Neural cell (in vitro differentiated cells): ENCODE data around the gene LRRFIP2. TPM values are rescaled to one million over a fixed set of nuclear protein-coding genes. Genes with fewer than 3 reads are reported as not detected.

Source experiments
- H2AFZ ChIP-seq: fragments of 200-600, 300-800 bp; sonication (generic), shearing (Covaris generic); 2 replicates; pipeline ENCODE4 v1.6.0; 2014; ENCODE audit warnings: low read depth, mild to moderate bottlenecking, antibody characterized with exemption, low read length, moderate library complexity
- H3F3A ChIP-seq: fragments of 200-600 bp; shearing (Covaris generic); 2 replicates; pipeline ENCODE4 v1.6.1; 2016; ENCODE audit warnings: mild to moderate bottlenecking, moderate library complexity, mixed read lengths, antibody characterized with exemption, low read length; ENCODE audit not compliant: insufficient read depth, poor library complexity, severe bottlenecking
- H3K27ac ChIP-seq: fragments of 200-600, 300-800 bp; sonication (generic), shearing (Covaris generic); 2 replicates; pipeline ENCODE4 v1.5.1; 2014; ENCODE audit warnings: mild to moderate bottlenecking, low read length, moderate library complexity
- H3K27me3 ChIP-seq: fragments of 300-800, 200-600 bp; sonication (generic), shearing (Covaris generic); 2 replicates; pipeline ENCODE4 v1.6.0; 2014; ENCODE audit warnings: mild to moderate bottlenecking, low read depth, low read length, moderate library complexity; ENCODE audit not compliant: insufficient read depth
- H3K36me3 ChIP-seq: fragments of 300-800, 200-600 bp; sonication (generic), shearing (Covaris generic); 2 replicates; pipeline ENCODE4 v1.5.1; 2014; ENCODE audit warnings: mild to moderate bottlenecking, antibody characterized with exemption, low read length, moderate library complexity; ENCODE audit not compliant: insufficient read depth
- H3K4me2 ChIP-seq: fragments of 300-800, 200-600 bp; sonication (generic), shearing (Covaris generic); 2 replicates; pipeline ENCODE4 v1.6.0; 2014; ENCODE audit warnings: mild to moderate bottlenecking, low read length
- H3K4me3 ChIP-seq: fragments of 300-800, 200-600 bp; sonication (generic), shearing (Covaris generic); 2 replicates; pipeline ENCODE4 v1.5.1; 2014; ENCODE audit warnings: mild to moderate bottlenecking, low read length, moderate library complexity
- H3K79me2 ChIP-seq: fragments of 200-600 bp; shearing (Covaris generic); replicated peaks from 2 replicates; pipeline ENCODE4 v1.6.0; 2014; ENCODE audit warnings: mild to moderate bottlenecking, low read length, moderate library complexity; ENCODE audit not compliant: insufficient read depth
- H3K9ac ChIP-seq: fragments of 300-800, 200-600 bp; sonication (generic), shearing (Covaris generic); 2 replicates; pipeline ENCODE4 v1.6.1; 2016; ENCODE audit warnings: mild to moderate bottlenecking, low read length, mixed read lengths
- H3K9me2 ChIP-seq: fragments of 200-600 bp; shearing (Covaris generic); 2 replicates; pipeline ENCODE4 v1.6.1; 2016; ENCODE audit warnings: mild to moderate bottlenecking, low read length, mixed read lengths; ENCODE audit not compliant: insufficient read depth
- H3K9me3 ChIP-seq: fragments of 200-600, 300-800 bp; sonication (generic), shearing (Covaris generic); 2 replicates; pipeline ENCODE4 v1.6.1; 2016; ENCODE audit warnings: mild to moderate bottlenecking, mixed run types, low read length, moderate library complexity, mixed read lengths
- H4K20me1 ChIP-seq: fragments of 200-600 bp; shearing (Covaris generic); 2 replicates; pipeline ENCODE4 v1.6.1; 2016; ENCODE audit warnings: mild to moderate bottlenecking, mixed run types; ENCODE audit not compliant: insufficient read depth
- CTCF ChIP-seq: fragments of 450-650 bp; IDR thresholded peaks from 2 replicates; pipeline ENCODE4 v1.5.1; 2014; ENCODE audit warnings: antibody characterized with exemption, mild to moderate bottlenecking, moderate library complexity; ENCODE audit not compliant: poor library complexity, severe bottlenecking
- EP300 ChIP-seq: fragments of 450-650 bp; conservative IDR thresholded peaks from 2 replicates; pipeline ENCODE4 v1.6.1; 2014; ENCODE audit warnings: antibody characterized with exemption, mild to moderate bottlenecking, moderate library complexity; ENCODE audit not compliant: poor library complexity, severe bottlenecking
- EZH2 ChIP-seq: fragments of 200-600, 300-800 bp; shearing (Covaris generic), sonication (generic); IDR thresholded peaks from 2 replicates; pipeline ENCODE4 v1.6.1; 2014; ENCODE audit warnings: antibody characterized with exemption, low read length, borderline replicate concordance, mild to moderate bottlenecking; ENCODE audit not compliant: insufficient read depth, poor library complexity, severe bottlenecking
- MXI1 ChIP-seq: fragments of 450-650 bp; conservative IDR thresholded peaks from 2 replicates; pipeline ENCODE4 v1.6.1; 2014; ENCODE audit warnings: antibody characterized with exemption, mild to moderate bottlenecking; ENCODE audit not compliant: poor library complexity, severe bottlenecking
- POLR2AphosphoS5 ChIP-seq: IDR thresholded peaks from 2 replicates; pipeline ENCODE4 v1.6.1; 2012
- RAD21 ChIP-seq: fragments of 450-650 bp; conservative IDR thresholded peaks from 2 replicates; pipeline ENCODE4 v1.6.1; 2014; ENCODE audit warnings: antibody characterized with exemption, mild to moderate bottlenecking, moderate library complexity
- REST ChIP-seq: IDR thresholded peaks from 2 replicates; pipeline ENCODE4 v1.6.1; 2012; ENCODE audit warnings: borderline replicate concordance
- SMC3 ChIP-seq: fragments of 450-650 bp; conservative IDR thresholded peaks from 2 replicates; pipeline ENCODE4 v1.6.1; 2014; ENCODE audit warnings: antibody characterized with exemption, mild to moderate bottlenecking, moderate library complexity; ENCODE audit not compliant: poor library complexity
- TAF1 ChIP-seq: IDR thresholded peaks from 2 replicates; pipeline ENCODE4 v1.6.1; 2012; ENCODE audit warnings: low read depth
- polyA plus RNA-seq: library from polyadenylated mRNA; depleted of rRNA; stranded (reverse); fragments of >200 nt; gene quantifications from 2 replicates; pipeline ENCODE4 v1.2.3, GENCODE V29; 2014

The LRRFIP2 gene
- polyA plus RNA-seq, 1 donor from 2014 or later: 143 TPM

- H3K27ac ChIP-seq: no peak overlapping the region
- no peaks in the 10 kb centered on the region for H3K79me2 ChIP-seq
- H3F3A ChIP-seq: no peaks in the 10 kb centered on the region
- H3K9ac ChIP-seq: no peak overlapping the region
- H3K9me2 ChIP-seq: no peaks in the 10 kb centered on the region
- H3K4me3 ChIP-seq: no peak overlapping the region
- no peaks in the 10 kb centered on the region for H4K20me1 ChIP-seq
- peaks cover 12% of the 10 kb centered on the region for H3K9me3 ChIP-seq
- H3K4me2 ChIP-seq: no peak overlapping the region
- H2AFZ ChIP-seq: no peak overlapping the region
- H3K27me3 ChIP-seq: no peaks in the 10 kb centered on the region
- no peak for TF ChIP-seq MXI1
- TF ChIP-seq EZH2: no peak
- TF ChIP-seq POLR2AphosphoS5: no peak
- TF ChIP-seq EP300: no peak
- no peak for TF ChIP-seq SMC3
- TF ChIP-seq CTCF: no peak
- TF ChIP-seq TAF1: no peak
- TF ChIP-seq REST: no peak
- TF ChIP-seq RAD21: no peak
- H3K36me3 ChIP-seq: peaks cover 25% of the 10 kb centered on the region
Measured at GRCh38 chr3:37039161-37039846, 135.1 kb downstream of the LRRFIP2 start.

- Histone ChIP-seq H3K27ac (no peak overlapping the region), H3K9ac (no peak overlapping the region), H4K20me1 (no peaks in the 10 kb centered on the region), H3K9me2 (no peaks in the 10 kb centered on the region), H3K36me3 (peaks cover 25% of the 10 kb centered on the region), H2AFZ (no peak overlapping the region), H3K4me3 (no peak overlapping the region), H3K4me2 (no peak overlapping the region), H3K27me3 (no peaks in the 10 kb centered on the region), H3K9me3 (peaks cover 12% of the 10 kb centered on the region), H3F3A (no peaks in the 10 kb centered on the region), H3K79me2 (no peaks in the 10 kb centered on the region)
- TF ChIP-seq EP300: no peak
- no peak for TF ChIP-seq MXI1
- TF ChIP-seq POLR2AphosphoS5: no peak
Measured at GRCh38 chr3:37037352-37037751, 137.0 kb downstream of the LRRFIP2 start.
